Activated naive CD4-positive, alpha-beta T cell treated with anti-CD3 and anti-CD28 coated beads, Interleukin-2, amount 10 ng/mL, durations not matched to agents 7 days and 5 days (primary cell): ENCODE results near the gene STK11.
A peak's percentile ranks its signal among the peaks of the same experiment; 100 is the strongest.
"Not testable (repeated sequence)": the region's sequence is repeated elsewhere in the genome, so short reads cannot be mapped to it uniquely, and the experiment has no call there.

Source experiments
- CTCF ChIA-PET: fragments of 350-600 bp; sonication (Branson Sonifier 250); formaldehyde crosslinking; loops from one replicate; lab custom pipeline; 2021; ENCODE audit warnings: antibody characterized with exemption; lab: Charles Lee
- DNase-seq: peaks from one replicate; pipeline ENCODE4 v3.0.0-alpha.2; 2020
- H3K27ac Mint-ChIP-seq: one replicate; pipeline ENCODE4 v1.8.0; 2021; ENCODE audit warnings: mild to moderate bottlenecking, moderate library complexity, mixed read lengths
- H3K27me3 Mint-ChIP-seq: one replicate; pipeline ENCODE4 v1.8.0; 2021; ENCODE audit warnings: mild to moderate bottlenecking, mixed read lengths
- H3K36me3 Mint-ChIP-seq: one replicate; pipeline ENCODE4 v1.8.0; 2021; ENCODE audit warnings: mixed read lengths
- H3K4me1 Mint-ChIP-seq: one replicate; pipeline ENCODE4 v1.8.0; 2021; ENCODE audit warnings: mixed read lengths
- H3K4me3 Mint-ChIP-seq: one replicate; pipeline ENCODE4 v1.8.0; 2021; ENCODE audit warnings: mild to moderate bottlenecking, moderate library complexity, mixed read lengths
- H3K9me3 Mint-ChIP-seq: one replicate; pipeline ENCODE4 v1.8.0; 2021; ENCODE audit warnings: mixed read lengths

STK11 gene

DNA sequence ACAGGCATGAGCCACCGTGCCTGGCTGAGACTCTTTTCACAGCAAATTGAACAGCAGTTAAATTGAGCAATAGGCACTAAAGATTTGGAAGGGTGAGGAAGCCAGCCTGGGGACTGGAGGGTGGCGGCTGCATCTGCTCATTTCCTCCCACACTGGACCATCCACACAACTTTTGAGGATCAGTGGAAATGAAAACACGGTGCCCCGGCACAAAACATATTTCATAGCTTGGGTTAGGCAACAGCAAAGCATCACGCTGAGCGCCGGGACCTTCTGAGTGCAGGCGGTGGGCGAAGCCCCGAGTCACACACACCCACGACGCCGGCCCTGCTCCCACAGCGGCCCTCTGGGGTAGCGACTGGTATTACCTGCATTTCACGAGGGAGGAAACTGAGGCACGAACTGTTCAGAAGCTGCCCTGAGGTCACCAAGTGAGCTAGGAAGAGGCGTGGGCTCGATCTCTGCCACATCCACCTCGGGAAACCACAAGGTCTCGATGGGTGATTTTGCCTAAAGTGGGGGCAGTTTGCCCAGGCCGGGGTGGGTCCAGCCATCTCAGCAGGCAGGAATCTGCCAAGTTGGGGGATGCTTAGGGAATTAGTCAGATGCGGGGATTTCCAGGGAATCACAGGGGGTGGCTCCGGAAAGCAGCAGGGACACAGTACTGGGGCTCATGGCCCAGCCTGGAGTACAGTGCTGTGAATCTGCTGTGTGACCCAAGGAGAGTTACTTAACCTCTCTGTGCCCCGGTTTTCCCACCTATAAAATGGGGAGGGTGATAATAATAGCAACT lies 28.1 kb upstream of the STK11 start:
- H3K27ac Mint-ChIP-seq, result no peak overlapping the region
- no peak for DNase-seq

DNA sequence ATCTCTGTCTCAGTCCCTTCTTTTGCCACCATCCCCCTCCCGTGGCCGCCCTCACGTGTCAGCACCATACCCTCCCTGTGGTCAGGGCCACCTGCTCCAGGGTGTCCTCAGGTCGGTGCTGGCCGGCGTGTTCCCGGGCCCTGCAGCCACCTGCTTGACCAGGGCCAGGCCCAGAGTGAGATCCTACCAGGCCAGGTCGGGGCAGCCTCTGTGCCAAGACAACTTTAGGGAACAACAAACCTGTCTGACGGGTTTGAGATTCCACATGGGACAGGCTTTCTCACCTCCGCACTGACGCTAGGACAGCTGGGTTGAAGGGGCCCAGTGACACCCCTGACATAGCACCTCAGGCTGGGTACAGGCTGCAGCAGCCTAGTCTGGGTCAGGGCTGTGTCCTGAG lies 24.0 kb upstream of the STK11 start:
- DNase-seq, result no peak
- Mint-ChIP-seq H3K4me3 (no peak overlapping the region), H3K27ac (no peak overlapping the region), H3K4me1 (peaks cover 19% of the 10 kb centered on the region), H3K9me3 (no peaks in the 10 kb centered on the region), H3K27me3 (peaks cover 45% of the 10 kb centered on the region), H3K36me3 (no peaks in the 10 kb centered on the region)
- CTCF ChIA-PET, result no interaction called here

More for the DNA sequence above, 28.1 kb upstream of the STK11 start:
- peaks cover 50% of the 10 kb centered on the region for H3K27me3 Mint-ChIP-seq
- no peak overlapping the region for H3K4me3 Mint-ChIP-seq
- H3K36me3 Mint-ChIP-seq, result peaks cover 2% of the 10 kb centered on the region
- CTCF ChIA-PET, result no interaction called here
- H3K4me1 Mint-ChIP-seq, result peaks cover 36% of the 10 kb centered on the region
- no peaks in the 10 kb centered on the region for H3K9me3 Mint-ChIP-seq

DNA sequence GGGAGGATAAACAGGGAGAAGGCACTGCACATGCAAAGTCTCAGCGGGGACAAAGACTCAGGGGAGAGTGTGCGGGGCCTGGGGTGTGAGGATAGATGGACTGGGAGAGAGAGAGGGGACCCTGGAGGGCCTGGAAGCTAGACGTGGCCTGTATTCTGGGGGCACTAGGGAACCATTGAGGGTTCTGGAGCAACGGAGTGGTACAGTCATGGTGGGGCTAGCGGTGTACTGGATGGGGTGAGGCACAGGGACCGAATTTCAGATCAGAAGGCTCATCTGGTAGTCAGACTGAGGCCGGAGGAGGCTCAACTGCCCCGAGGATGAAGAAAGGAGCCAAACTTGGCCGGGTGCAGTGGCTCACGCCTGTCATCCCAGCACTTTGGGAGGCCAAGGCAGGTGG lies 23.5 kb upstream of the STK11 start:
- no peaks in the 10 kb centered on the region for H3K9me3 Mint-ChIP-seq
- CTCF ChIA-PET, result interaction anchor here (0.6 kb wide), 1 partner anchor 63 kb away, joined by 3 read pairs; no protein-coding TSS in a partner anchor
- DNase-seq, result no peak
- no peak overlapping the region for H3K4me3 Mint-ChIP-seq
- peaks cover 19% of the 10 kb centered on the region for H3K4me1 Mint-ChIP-seq
- no peaks in the 10 kb centered on the region for H3K36me3 Mint-ChIP-seq
- H3K27ac Mint-ChIP-seq, result no peak overlapping the region
- H3K27me3 Mint-ChIP-seq, result peaks cover 42% of the 10 kb centered on the region

DNA sequence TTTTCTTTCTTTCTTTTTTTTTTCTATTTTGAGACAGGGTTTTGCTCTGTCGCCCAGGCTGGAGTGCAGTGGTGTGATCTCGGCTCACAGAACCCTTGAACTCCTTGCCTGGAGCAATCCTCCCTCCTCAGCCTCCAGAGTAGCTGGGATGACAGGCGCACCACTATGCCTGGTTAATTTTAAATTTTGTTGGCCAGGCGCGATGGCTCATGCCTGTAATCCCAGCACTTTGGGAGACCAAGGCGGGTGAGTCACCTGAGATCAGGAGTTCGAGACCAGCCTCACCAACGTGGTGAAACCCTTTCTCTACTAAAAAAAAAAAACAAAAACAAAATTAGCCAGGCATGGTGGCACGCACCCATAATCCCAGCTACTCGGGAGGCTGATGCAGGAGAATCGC lies 22.9 kb upstream of the STK11 start:
- Mint-ChIP-seq H3K4me1 (peaks cover 17% of the 10 kb centered on the region), H3K27ac (no peak overlapping the region), H3K36me3 (no peaks in the 10 kb centered on the region), H3K4me3 (no peak overlapping the region), H3K9me3 (no peaks in the 10 kb centered on the region), H3K27me3 (peaks cover 35% of the 10 kb centered on the region)
- no peak for DNase-seq
- CTCF ChIA-PET, result interaction anchor here (0.6 kb wide), 1 partner anchor 62 kb away, joined by 3 read pairs; no protein-coding TSS in a partner anchor

DNA sequence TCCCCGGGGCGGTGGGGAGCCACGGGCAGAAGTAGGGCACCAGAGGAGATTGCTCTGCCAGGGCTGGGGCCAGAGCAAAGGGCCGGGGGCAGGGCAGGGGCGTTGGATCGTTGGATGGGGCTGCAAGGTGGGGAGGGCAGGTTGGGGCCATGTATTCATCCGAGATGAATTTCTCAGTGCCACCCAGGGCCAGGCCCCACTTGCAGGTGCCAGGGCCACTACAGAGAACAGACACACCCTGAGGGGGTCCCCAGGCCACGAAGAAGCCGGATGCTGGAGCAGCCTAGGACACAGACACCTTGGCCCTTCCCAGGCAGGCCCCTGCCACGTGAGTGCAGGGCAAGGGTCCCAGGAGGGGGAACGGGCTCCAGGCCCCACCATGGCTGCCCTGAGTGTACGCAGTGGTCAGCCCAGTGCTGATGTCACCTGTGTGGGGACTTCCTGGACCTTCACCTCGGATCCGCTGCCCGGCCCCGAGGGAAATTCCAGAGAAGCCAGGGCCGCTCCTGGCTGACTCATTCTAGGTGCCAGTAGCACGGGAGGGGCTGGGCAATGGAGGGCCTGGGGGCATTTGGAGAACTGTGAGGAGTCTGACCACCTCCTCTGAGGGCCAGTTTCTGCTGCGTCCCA lies 21.9 kb upstream of the STK11 start:
- CTCF ChIA-PET, result no interaction called here
- Mint-ChIP-seq H3K27me3 (peaks cover 31% of the 10 kb centered on the region), H3K9me3 (no peaks in the 10 kb centered on the region), H3K36me3 (no peaks in the 10 kb centered on the region), H3K4me1 (peaks cover 19% of the 10 kb centered on the region), H3K4me3 (no peak overlapping the region), H3K27ac (no peak overlapping the region)
- DNase-seq, result no peak

DNA sequence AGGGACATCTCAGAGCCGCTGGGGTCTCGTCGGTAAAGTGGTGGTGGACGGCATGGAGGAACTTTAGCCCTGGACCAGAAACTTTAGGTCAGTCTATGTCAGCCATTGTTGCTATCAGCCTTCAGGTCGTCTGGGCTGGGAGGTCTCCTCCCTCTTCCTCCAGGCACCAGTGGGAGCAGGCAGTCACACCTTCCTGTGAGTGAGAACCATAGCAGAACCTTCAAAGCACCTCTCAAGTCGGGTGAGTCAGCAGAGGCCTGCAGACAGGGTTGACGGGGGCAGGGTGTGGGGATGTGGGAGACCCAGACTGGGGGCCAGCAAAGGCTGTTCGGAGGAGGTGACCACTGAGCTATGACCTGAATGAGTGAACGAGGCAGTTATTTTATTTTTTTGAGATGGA lies 16.2 kb upstream of the STK11 start:
- H3K9me3 Mint-ChIP-seq, result no peaks in the 10 kb centered on the region
- H3K4me1 Mint-ChIP-seq, result peaks cover 35% of the 10 kb centered on the region
- CTCF ChIA-PET, result no interaction called here
- H3K27ac Mint-ChIP-seq, result peak overlapping the region; percentile 66
- H3K27me3 Mint-ChIP-seq, result no peaks in the 10 kb centered on the region
- DNase-seq, result peak; percentile 69
- H3K4me3 Mint-ChIP-seq, result no peak overlapping the region
- H3K36me3 Mint-ChIP-seq, result no peaks in the 10 kb centered on the region

DNA sequence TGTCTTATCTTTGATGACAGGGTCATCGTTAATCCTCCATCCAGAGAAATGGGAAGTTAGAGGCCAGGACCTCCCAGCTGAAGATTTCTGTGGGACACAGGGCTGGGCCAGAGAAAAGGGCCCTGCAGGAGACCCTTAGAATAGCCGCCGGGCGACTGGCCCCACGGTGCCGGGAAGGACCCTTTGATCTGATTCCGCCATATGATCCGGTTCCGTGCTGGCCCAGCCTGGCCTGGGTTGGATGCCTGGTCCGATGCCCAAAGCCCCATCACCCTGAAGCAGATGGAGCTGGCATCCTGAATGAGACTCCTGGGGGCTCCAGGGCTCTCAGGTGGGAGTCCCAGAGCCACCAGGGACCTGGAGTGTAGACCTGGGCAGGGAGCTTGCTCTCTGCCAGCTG lies 6.0 kb upstream of the STK11 start:
- Mint-ChIP-seq H3K4me1 (peaks cover 18% of the 10 kb centered on the region), H3K9me3 (no peaks in the 10 kb centered on the region), H3K36me3 (no peaks in the 10 kb centered on the region), H3K27ac (no peak overlapping the region), H3K4me3 (no peak overlapping the region), H3K27me3 (no peaks in the 10 kb centered on the region)
- DNase-seq, result no peak
- CTCF ChIA-PET, result interaction anchor here (0.8 to 1.2 kb wide), 2 partner anchors 41 to 86 kb away, joined by 3 to 4 read pairs; no protein-coding TSS in a partner anchor

DNA sequence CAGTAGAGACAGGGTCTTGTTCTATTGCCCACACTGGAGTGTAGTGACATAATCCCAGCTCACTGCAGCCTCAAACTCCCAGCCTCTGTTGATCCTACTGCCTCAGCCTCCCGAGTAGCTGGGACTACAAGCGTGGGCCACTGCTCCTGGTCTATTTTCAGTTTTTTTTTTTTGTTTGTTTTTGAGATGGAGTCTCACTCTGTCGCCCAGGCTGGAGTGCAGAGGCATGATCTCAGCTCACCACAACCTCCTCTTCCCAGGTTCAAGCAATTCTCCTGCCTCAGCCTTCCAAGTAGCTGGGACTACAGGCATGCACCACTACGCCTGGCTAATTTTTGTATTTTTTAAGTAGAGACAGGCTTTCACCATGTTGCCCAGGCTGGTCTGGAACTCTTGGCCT lies 5.0 kb upstream of the STK11 start:
- H3K4me3 Mint-ChIP-seq, result not testable (repeated sequence)

DNA sequence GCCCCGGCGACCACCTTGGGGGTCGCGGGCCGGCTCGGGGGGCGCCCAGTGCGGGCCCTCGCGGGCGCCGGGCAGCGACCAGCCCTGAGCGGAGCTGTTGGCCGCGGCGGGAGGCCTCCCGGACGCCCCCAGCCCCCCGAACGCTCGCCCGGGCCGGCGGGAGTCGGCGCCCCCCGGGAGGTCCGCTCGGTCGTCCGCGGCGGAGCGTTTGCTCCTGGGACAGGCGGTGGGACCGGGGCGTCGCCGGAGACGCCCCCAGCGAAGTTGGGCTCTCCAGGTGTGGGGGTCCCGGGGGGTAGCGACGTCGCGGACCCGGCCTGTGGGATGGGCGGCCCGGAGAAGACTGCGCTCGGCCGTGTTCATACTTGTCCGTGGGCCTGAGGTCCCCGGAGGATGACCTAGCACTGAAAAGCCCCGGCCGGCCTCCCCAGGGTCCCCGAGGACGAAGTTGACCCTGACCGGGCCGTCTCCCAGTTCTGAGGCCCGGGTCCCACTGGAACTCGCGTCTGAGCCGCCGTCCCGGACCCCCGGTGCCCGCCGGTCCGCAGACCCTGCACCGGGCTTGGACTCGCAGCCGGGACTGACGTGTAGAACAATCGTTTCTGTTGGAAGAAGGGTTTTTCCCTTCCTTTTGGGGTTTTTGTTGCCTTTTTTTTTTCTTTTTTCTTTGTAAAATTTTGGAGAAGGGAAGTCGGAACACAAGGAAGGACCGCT lies 729 bp downstream of the STK11 start:
- no peaks in the 10 kb centered on the region for H3K27me3 Mint-ChIP-seq
- H3K27ac Mint-ChIP-seq, result peak overlapping the region; percentile 94
- CTCF ChIA-PET, result no interaction called here
- H3K4me3 Mint-ChIP-seq, result peak overlapping the region; percentile 95
- H3K9me3 Mint-ChIP-seq, result no peaks in the 10 kb centered on the region
- no peak for DNase-seq
- H3K36me3 Mint-ChIP-seq, result peaks cover 20% of the 10 kb centered on the region
- peaks cover 49% of the 10 kb centered on the region for H3K4me1 Mint-ChIP-seq

More for the DNA sequence above, 5.0 kb upstream of the STK11 start:
- CTCF ChIA-PET, result interaction anchor here (0.7 to 1.2 kb wide), 3 partner anchors 43 to 193 kb away, joined by 3 to 4 read pairs (median 3); no protein-coding TSS in a partner anchor
- DNase-seq, H3K9me3 Mint-ChIP-seq, H3K36me3 Mint-ChIP-seq, H3K27me3 Mint-ChIP-seq, H3K27ac Mint-ChIP-seq: not testable (repeated sequence)
- peaks cover 24% of the 10 kb centered on the region for H3K4me1 Mint-ChIP-seq

DNA sequence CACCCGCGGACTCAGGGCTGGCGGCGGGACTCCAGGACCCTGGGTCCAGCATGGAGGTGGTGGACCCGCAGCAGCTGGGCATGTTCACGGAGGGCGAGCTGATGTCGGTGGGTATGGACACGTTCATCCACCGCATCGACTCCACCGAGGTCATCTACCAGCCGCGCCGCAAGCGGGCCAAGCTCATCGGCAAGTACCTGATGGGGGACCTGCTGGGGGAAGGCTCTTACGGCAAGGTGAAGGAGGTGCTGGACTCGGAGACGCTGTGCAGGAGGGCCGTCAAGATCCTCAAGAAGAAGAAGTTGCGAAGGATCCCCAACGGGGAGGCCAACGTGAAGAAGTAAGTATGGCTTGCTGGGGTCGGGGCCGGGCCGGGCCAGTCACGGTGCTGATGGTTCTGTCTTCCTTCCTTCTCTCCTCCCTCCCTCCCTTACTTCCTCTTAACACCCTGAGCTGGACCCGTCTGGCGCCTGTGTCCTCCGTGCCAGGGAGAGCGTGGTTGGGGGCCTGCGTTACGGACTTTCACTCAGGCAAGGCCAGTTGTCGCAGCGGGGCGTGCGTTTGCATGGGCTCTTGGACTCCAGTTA lies 1.4 kb downstream of the STK11 start:
- peak overlapping the region; percentile 94 for H3K27ac Mint-ChIP-seq
- H3K4me3 Mint-ChIP-seq, result peak overlapping the region; percentile 95
- H3K36me3 Mint-ChIP-seq, result peaks cover 24% of the 10 kb centered on the region
- no peaks in the 10 kb centered on the region for H3K27me3 Mint-ChIP-seq
- peak; percentile 52 for DNase-seq
- peaks cover 55% of the 10 kb centered on the region for H3K4me1 Mint-ChIP-seq
- CTCF ChIA-PET, result no interaction called here
- H3K9me3 Mint-ChIP-seq, result no peaks in the 10 kb centered on the region

DNA sequence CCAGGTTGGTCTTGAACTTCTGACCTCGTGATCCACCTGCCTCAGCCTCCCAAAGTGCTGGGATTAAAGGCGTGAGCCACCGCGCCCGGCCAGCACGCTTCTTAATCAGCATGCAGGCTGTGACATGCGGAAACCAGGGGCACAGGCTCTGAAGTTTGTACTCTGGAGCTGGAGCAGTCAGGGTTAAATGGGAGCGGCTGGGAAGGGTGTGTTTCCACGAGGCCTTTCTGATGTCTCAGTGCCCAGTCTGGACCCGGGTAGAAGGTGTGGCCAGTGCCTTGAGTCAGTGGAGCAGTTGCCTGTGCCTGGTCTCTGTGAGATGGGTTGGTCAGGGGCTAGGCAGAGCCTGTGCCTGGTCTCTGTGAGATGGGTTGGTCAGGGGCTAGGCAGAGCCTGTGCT lies 3.3 kb downstream of the STK11 start:
- Mint-ChIP-seq H3K36me3 (peaks cover 31% of the 10 kb centered on the region), H3K27ac (peak overlapping the region; percentile 52), H3K4me3 (peak overlapping the region; percentile 31), H3K4me1 (peaks cover 51% of the 10 kb centered on the region)
- H3K9me3 Mint-ChIP-seq, H3K27me3 Mint-ChIP-seq, CTCF ChIA-PET, DNase-seq: not testable (repeated sequence)

DNA sequence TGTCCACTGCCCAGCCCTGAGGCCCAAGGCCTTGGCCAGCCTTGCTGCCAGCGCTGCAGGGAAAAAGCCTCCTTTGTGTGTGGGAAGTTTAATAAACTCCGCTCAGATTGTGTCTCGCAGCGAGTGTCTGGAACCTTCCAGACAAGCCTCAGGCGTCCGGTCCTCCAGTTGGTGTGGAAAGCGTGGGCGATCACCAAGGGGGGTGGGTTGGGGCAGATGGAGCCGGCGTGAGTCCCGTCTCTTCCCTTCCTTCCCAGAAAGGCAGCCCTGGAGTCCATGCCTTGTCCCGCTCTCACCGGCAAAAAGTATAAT lies 4.6 kb downstream of the STK11 start:
- no peak overlapping the region for H3K27ac Mint-ChIP-seq
- no peaks in the 10 kb centered on the region for H3K27me3 Mint-ChIP-seq
- H3K4me1 Mint-ChIP-seq, result peaks cover 46% of the 10 kb centered on the region
- no peak overlapping the region for H3K4me3 Mint-ChIP-seq
- CTCF ChIA-PET, result interaction anchor here (1.3 kb wide), 1 partner anchor 99 kb away, joined by 3 read pairs; no protein-coding TSS in a partner anchor
- H3K36me3 Mint-ChIP-seq, result peaks cover 34% of the 10 kb centered on the region
- DNase-seq, result no peak
- no peaks in the 10 kb centered on the region for H3K9me3 Mint-ChIP-seq

DNA sequence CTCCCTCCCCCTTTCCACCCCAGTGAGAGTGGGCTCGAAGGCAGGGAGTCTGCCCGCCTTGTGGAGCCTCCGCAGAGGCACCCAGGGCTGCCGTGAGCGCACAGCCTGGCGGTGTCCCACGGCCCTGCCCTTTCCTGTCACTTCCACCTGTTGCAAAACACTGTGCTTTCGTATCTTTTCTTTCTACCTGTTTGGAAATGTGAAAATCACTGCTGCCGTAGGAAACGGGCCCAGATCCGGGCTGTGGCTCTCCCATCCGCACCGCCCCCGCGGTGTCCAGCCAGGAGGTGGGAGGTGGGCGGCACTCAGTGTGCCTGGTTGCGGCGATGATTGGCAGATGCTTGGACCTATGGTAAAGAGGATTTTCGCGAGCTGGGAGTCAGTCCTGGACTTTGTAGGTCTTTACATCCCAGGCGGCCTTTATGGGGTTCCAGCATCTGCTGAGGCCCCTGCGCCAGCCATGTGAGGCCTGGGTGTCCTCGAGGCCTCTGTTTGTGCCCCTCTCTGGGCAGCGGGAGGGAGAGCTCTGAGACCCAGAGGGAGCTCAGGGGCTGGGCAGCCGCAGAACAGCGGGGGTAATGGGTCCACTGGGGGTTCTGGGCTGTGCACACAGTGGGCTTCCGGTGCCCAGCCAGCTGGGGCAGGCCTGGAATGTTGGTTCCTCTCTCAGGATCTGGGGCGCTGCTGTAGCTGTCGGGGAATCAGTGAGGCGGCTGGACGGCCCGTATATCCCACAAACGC lies 6.1 kb downstream of the STK11 start:
- Mint-ChIP-seq H3K27me3 (no peaks in the 10 kb centered on the region), H3K9me3 (no peaks in the 10 kb centered on the region), H3K4me1 (peaks cover 48% of the 10 kb centered on the region), H3K36me3 (peaks cover 35% of the 10 kb centered on the region), H3K4me3 (no peak overlapping the region), H3K27ac (peak overlapping the region; percentile 78)
- CTCF ChIA-PET, result interaction anchor here (0.6 to 1.1 kb wide), 2 partner anchors 25 to 98 kb away, joined by 3 to 4 read pairs; no protein-coding TSS in a partner anchor
- no peak for DNase-seq
